ENCODE data around the gene KHNYN. TPM values are rescaled to one million over a fixed set of nuclear protein-coding genes. Genes with fewer than 3 reads are reported as not detected.

Gene KHNYN
- total RNA-seq, 1 experiment from 2014 or later, result 33.2 TPM

- TF ChIP-seq AR (CRISPR knock-in tag; IDR thresholded peaks at IDR 0.05), result no peak
- TF ChIP-seq NR2C2 (CRISPR knock-in tag; IDR thresholded peaks at IDR 0.05), result no peak
Observed at GRCh38 chr14:24399999-24400718, 29.6 kb upstream of the KHNYN start (continued).

- TF ChIP-seq STAT6 (CRISPR knock-in tag; conservative IDR thresholded peaks at IDR 0.05; ENCODE audit: low read depth) (no peak), ETV6 (CRISPR knock-in tag; IDR thresholded peaks at IDR 0.05) (no peak), ZNF138 (CRISPR knock-in tag; conservative IDR thresholded peaks at IDR 0.05) (no peak), ZMAT4 (CRISPR knock-in tag; IDR thresholded peaks at IDR 0.05) (no peak), PRDM15 (CRISPR knock-in tag; IDR thresholded peaks at IDR 0.05) (no peak), JUN (CRISPR knock-in tag; IDR thresholded peaks at IDR 0.05) (no peak), SMAD4 (CRISPR knock-in tag; IDR thresholded peaks at IDR 0.05) (no peak), E2F5 (CRISPR knock-in tag; IDR thresholded peaks at IDR 0.05) (no peak), PRRX2 (CRISPR knock-in tag; IDR thresholded peaks at IDR 0.05) (no peak), SOX15 (CRISPR knock-in tag; IDR thresholded peaks at IDR 0.05) (no peak), ZSCAN18 (CRISPR knock-in tag; IDR thresholded peaks at IDR 0.05) (no peak), ZNF425 (CRISPR knock-in tag; conservative IDR thresholded peaks at IDR 0.05) (no peak), ZBTB21 (CRISPR knock-in tag; IDR thresholded peaks at IDR 0.05; ENCODE audit: borderline replicate concordance) (no peak), CTCF (IDR thresholded peaks at IDR 0.05) (no peak)
- no peak overlapping the region for H3K27ac Mint-ChIP-seq
- no peak overlapping the region for H3K4me3 Mint-ChIP-seq
- no peaks in the 10 kb centered on the region for H3K9me3 Mint-ChIP-seq
- ATAC-seq (no peak), DNase-seq (ENCODE audit: low spot score) (no peak)
- CTCF ChIA-PET, result interaction anchor here (1.1 to 4.3 kb wide), 3 partner anchors 29 to 36 kb away, joined by 7 to 66 read pairs (median 30); partner anchors contain the start of genes CBLN3 and KHNYN
- no peaks in the 10 kb centered on the region for H3K36me3 Mint-ChIP-seq
- peaks cover 8% of the 10 kb centered on the region for H3K27me3 Mint-ChIP-seq (ENCODE audit: low read depth)
- H3K4me1 Mint-ChIP-seq, result peaks cover 45% of the 10 kb centered on the region
- POLR2A ChIA-PET, result no interaction called here
Observed at GRCh38 chr14:24401810-24402702, 27.7 kb upstream of the KHNYN start.

Measured in WTC11 (cell line).